Spleen (tissue), 7 donors: ENCODE data around the gene KCNH5.

ENCODE experiments used
- CTCF ChIP-seq, 11 experiments: fragments of 200-600 bp in 7 of 11; fragments of 450-650 bp in 4 of 11; sonication (generic) in 4 of 11; IDR thresholded peaks in 8 of 11; conservative IDR thresholded peaks in 3 of 11; 1 replicate in 7 of 11; 2 replicates in 4 of 11; pipeline versions ENCODE4 v1.4.0 to v1.8.0; 2016 to 2021; ENCODE audit warnings: antibody characterized with exemption in 11 of 11, inconsistent platforms in 4 of 11, mild to moderate bottlenecking in 1 of 11
- POLR2A ChIP-seq, 3 donors: fragments of 450-650 bp; IDR thresholded peaks; one replicate each; pipeline ENCODE4 v1.5.1; 2017; ENCODE audit warnings: antibody characterized with exemption in 3 of 3, mild to moderate bottlenecking in 1 of 3
- POLR2AphosphoS5 ChIP-seq, 3 donors: sonication (generic); formaldehyde crosslinking; IDR thresholded peaks; one replicate each; pipeline ENCODE4 v1.5.1; 2017; ENCODE audit warnings: antibody characterized with exemption in 3 of 3
- donor health status: DM: no; HTN: no; CAD: no; lungs with moderate emphysema.
- donor health status: DM: no; HTN: no; CAD: no.
- donor health status: DM: no; HTN: no; CAD: no.

GRCh38 chr14:62657376-62657775 lies 387.9 kb downstream of the KCNH5 start:
- no peak for TF ChIP-seq POLR2AphosphoS5 (IDR thresholded peaks at IDR 0.05)
- no peak for TF ChIP-seq CTCF (IDR thresholded peaks at IDR 0.05 in 8 of 11, conservative IDR thresholded peaks at IDR 0.05 in 3 of 11)
- no peak for TF ChIP-seq POLR2A (IDR thresholded peaks at IDR 0.05)
